ENCODE measurements around the gene EDN2. TPM values are rescaled to one million over a fixed set of nuclear protein-coding genes. Genes with fewer than 3 reads are reported as not detected.
A peak's percentile ranks its signal among the peaks of the same experiment; 100 is the strongest.

The EDN2 gene
- total and polyA plus RNA-seq, 2 of the 8 experiments (the other 6 are each of a cell fraction or from before 2014, with no cell fraction given), result 0.32 to 0.39 TPM

DNA sequence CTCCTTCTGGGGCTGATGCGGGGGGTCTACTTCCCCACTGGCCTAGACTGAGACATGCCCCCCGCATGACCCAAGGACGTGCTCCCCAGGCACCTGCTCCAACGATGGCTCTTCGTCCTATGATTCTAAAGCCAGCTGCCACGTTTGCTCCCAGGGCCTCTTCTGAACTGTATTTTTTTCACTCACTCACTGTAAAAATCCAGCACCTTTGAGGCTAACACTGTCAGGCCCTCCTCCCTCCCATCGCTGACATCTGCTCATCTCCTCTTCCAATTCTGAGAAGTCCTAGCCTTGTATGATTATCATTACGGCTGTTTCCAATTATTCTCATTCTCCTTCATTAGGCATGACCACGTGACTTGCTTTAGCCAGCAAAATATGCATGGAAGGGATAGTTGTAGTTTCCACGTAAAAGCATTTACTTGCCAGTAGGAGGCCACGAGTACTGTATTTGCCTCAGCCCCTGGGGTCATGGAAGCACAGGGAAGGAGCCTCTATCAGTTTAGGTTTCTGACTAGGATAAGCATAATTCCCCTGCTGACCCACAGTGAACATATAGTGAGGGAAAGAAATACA is 19.1 kb upstream of the EDN2 start:
- Histone ChIP-seq H3K27ac (ENCODE audit: low read depth, low read length) (no peak overlapping the region), H3K79me2 (ENCODE audit: control insufficient read depth in 1 of 2, insufficient read depth in 2 of 2, low read length in 2 of 2) (no peaks in the 10 kb centered on the region), H2BK20ac (ENCODE audit: low read length) (0 out of 2 replicates have a peak overlapping the region, but pooled peaks have one; percentile 48), H3K4me3 (ENCODE audit: extremely low read depth in 1 of 4, insufficient read depth in 2 of 4, low read depth in 3 of 4, low read length in 4 of 4) (no peak overlapping the region), H3K36me3 (ENCODE audit: control insufficient read depth in 2 of 4, insufficient read depth in 4 of 4, low read length in 3 of 4) (no peaks in the 10 kb centered on the region; a peak in 1 of 8 replicates), H4K8ac (ENCODE audit: extremely low read depth, insufficient read depth, low read length) (no peak overlapping the region), H4K20me1 (replicated peaks in 1 of 2; ENCODE audit: control insufficient read depth in 1 of 2, insufficient read depth in 2 of 2, low read length in 2 of 2) (no peaks in the 10 kb centered on the region), H4K91ac (replicated peaks; ENCODE audit: insufficient read length, low read length) (no peak overlapping the region), H2AFZ (ENCODE audit: low read length) (no peak overlapping the region), H3K9me3 (ENCODE audit: insufficient read depth in 2 of 2, low read depth in 1 of 2, low read length in 1 of 2) (no peaks in the 10 kb centered on the region), H3K4me2 (ENCODE audit: insufficient read depth in 1 of 2, low read depth in 2 of 2, low read length in 2 of 2) (no peak overlapping the region), H3K4me1 (replicated peaks in 1 of 4; ENCODE audit: control insufficient read depth in 3 of 4, insufficient read depth in 4 of 4, low read length in 3 of 4) (peaks cover 0 to 4% (median 0%) of the 10 kb centered on the region in 4 experiments; a peak in 2 of 7 replicates), H3K79me1 (ENCODE audit: low read depth, low read length) (no peaks in the 10 kb centered on the region), H2BK120ac (replicated peaks; ENCODE audit: low read depth, low read length) (no peak overlapping the region), H4K5ac (ENCODE audit: insufficient read length, low read depth, low read length) (no peak overlapping the region), H3K18ac (ENCODE audit: extremely low read depth, low read length) (no peak overlapping the region), H3K56ac (replicated peaks; ENCODE audit: insufficient read length, low read depth, low read length) (no peak overlapping the region), H2AK5ac (ENCODE audit: low read depth, low read length) (no peak overlapping the region), H3K23ac (ENCODE audit: insufficient read length) (no peak overlapping the region), H2BK5ac (ENCODE audit: low read depth, low read length) (no peak overlapping the region), H3K27me3 (replicated peaks in 1 of 4; ENCODE audit: control insufficient read depth in 3 of 4, extremely low read depth in 1 of 4, insufficient read depth in 3 of 4, low read length in 3 of 4) (peaks cover 0 to 3% (median 0%) of the 10 kb centered on the region in 4 experiments; a peak in 1 of 7 replicates), H2BK15ac (ENCODE audit: low read length) (no peak overlapping the region), H3K23me2 (ENCODE audit: low read depth, low read length) (0 out of 2 replicates have a peak, but pooled peaks cover 2% of the 10 kb centered on the region), H3K9ac (replicated peaks in 1 of 4; ENCODE audit: extremely low read depth in 1 of 4, low read depth in 3 of 4, low read length in 3 of 4) (no peak overlapping the region), H2BK12ac (ENCODE audit: low read depth, low read length) (no peak overlapping the region), H3K14ac (ENCODE audit: insufficient read length) (no peak overlapping the region), H3K4ac (replicated peaks; ENCODE audit: insufficient read length, low read depth, low read length) (peak overlapping the region; percentile 32)
- TF ChIP-seq SP1 (IDR thresholded peaks at IDR 0.05; ENCODE audit: low read depth, low read length), result no peak
- TF ChIP-seq, protein P1, sequence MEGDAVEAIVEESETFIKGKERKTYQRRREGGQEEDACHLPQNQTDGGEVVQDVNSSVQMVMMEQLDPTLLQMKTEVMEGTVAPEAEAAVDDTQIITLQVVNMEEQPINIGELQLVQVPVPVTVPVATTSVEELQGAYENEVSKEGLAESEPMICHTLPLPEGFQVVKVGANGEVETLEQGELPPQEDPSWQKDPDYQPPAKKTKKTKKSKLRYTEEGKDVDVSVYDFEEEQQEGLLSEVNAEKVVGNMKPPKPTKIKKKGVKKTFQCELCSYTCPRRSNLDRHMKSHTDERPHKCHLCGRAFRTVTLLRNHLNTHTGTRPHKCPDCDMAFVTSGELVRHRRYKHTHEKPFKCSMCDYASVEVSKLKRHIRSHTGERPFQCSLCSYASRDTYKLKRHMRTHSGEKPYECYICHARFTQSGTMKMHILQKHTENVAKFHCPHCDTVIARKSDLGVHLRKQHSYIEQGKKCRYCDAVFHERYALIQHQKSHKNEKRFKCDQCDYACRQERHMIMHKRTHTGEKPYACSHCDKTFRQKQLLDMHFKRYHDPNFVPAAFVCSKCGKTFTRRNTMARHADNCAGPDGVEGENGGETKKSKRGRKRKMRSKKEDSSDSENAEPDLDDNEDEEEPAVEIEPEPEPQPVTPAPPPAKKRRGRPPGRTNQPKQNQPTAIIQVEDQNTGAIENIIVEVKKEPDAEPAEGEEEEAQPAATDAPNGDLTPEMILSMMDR (IDR thresholded peaks at IDR 0.05; ENCODE audit: control extremely low read depth in 1 of 3, insufficient read depth in 1 of 3, low read depth in 1 of 3, low read length in 3 of 3), result peak in 2 of 3 experiments; percentile 8 to 27; a peak in 2 of 4 replicates
- POLR2A ChIA-PET (ENCODE audit: partially characterized antibody), result interaction anchor here (1.9 kb wide), 1 partner anchor 10 kb away, joined by 6 read pairs; no protein-coding TSS in a partner anchor
- CTCF ChIA-PET (ENCODE audit: partially characterized antibody), result interaction anchor here (0.9 to 7.5 kb wide), 3 partner anchors 10 to 20 kb away, joined by 3 to 85 read pairs (median 4); partner anchors contain the start of gene EDN2
- FAIRE-seq (no peak), DNase-seq (ENCODE audit: low read depth in 1 of 2, low spot score in 2 of 2) (no peak)
- WGBS, 2 experiments (ENCODE audit: extremely low coverage in 1 of 2, insufficient coverage in 1 of 2, insufficient read length in 1 of 2, insufficient replicate concordance in 2 of 2, low coverage in 1 of 2, low lambda C conversion rate in 2 of 2, missing lambda C conversion rate in 1 of 2), result 86% methylated on average over 11 of the region's 11 CpGs; no CpG with 5 or more reads in 1 of the 2 experiments
